Measurements from ENCODE around the gene NCKAP5L. TPM values are rescaled to one million over a fixed set of nuclear protein-coding genes. Genes with fewer than 3 reads are reported as not detected.
A peak's percentile ranks its signal among the peaks of the same experiment; 100 is the strongest.

NCKAP5L gene
- total and polyA plus RNA-seq, 2 experiments from 2014 or later: 10.2 to 37.0 TPM

DNA sequence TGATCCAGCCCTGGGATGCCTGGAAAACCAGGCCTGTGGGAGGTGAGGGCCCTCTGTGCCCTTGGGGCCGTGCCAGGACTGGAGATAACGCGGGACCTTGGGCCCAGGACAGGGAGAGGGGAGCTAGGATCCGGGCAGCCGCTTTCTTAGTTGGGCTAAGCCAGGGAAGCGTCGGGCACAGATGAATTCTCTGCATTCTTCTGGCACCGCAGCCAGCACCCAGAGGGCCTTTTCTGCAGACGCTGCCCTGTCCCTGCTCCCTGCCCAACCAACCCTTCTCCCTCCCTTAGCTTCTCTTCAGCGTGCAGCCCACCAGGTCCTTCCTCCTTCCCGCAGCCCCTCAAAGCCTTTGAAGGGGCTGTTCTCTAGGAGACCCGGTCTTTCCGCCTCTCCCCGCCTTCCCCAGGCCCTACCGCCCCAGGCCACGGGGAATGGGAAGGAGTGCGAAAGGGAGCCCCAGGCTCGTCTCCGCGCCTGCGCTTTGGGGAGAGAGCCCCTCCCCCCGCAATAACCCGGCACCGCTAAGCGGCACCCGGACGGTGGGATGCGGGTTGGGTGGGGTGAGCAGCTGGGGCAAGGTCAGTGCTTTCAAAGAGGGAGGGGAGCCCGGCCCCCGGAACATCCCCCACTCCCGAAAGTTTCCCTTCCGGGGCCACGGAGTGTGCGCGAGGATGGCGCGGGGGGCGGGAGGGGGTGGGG lies 663 bp downstream of the NCKAP5L start:
- peaks cover 42% of the 10 kb centered on the region for H3K4me1 Mint-ChIP-seq
- Histone ChIP-seq H2AFZ (peak overlapping the region; percentile 66; the same call in 1 of the 2 replicates), H4K20me1 (replicated peaks; ENCODE audit: insufficient read depth) (peaks cover 12% of the 10 kb centered on the region)

More for the DNA sequence above, 663 bp downstream of the NCKAP5L start:
- Histone ChIP-seq H3K79me2 (replicated peaks; ENCODE audit: insufficient read depth) (peaks cover 50% of the 10 kb centered on the region), H3K27ac (ENCODE audit: low read depth) (peak overlapping the region; percentile 92), H3F3A (replicated peaks; ENCODE audit: low read depth) (0 out of 2 replicates have a peak, but pooled peaks cover 6% of the 10 kb centered on the region), H3K27me3 (ENCODE audit: insufficient read depth) (no peaks in the 10 kb centered on the region), H3K4me2 (peak overlapping the region; percentile 100), H3K36me3 (ENCODE audit: insufficient read depth) (no peaks in the 10 kb centered on the region), H3K4me1 (ENCODE audit: insufficient read depth) (peaks cover 27% of the 10 kb centered on the region), H3K9me2 (ENCODE audit: insufficient read depth) (no peaks in the 10 kb centered on the region), H3K4me3 (peak overlapping the region; percentile 75)
- peak overlapping the region; percentile 99 for H3K4me3 Mint-ChIP-seq
- peak; percentile 90 for DNase-seq (ENCODE audit: low spot score)
- peaks cover 4% of the 10 kb centered on the region for H3K36me3 Mint-ChIP-seq (ENCODE audit: low read depth)
- H3K9me3 Mint-ChIP-seq: no peaks in the 10 kb centered on the region
- peak; percentile 62 for ATAC-seq
- peaks cover 16% of the 10 kb centered on the region for H3K27me3 Mint-ChIP-seq (ENCODE audit: insufficient read depth, low read depth, poor library complexity)
- TF ChIP-seq, protein P1, sequence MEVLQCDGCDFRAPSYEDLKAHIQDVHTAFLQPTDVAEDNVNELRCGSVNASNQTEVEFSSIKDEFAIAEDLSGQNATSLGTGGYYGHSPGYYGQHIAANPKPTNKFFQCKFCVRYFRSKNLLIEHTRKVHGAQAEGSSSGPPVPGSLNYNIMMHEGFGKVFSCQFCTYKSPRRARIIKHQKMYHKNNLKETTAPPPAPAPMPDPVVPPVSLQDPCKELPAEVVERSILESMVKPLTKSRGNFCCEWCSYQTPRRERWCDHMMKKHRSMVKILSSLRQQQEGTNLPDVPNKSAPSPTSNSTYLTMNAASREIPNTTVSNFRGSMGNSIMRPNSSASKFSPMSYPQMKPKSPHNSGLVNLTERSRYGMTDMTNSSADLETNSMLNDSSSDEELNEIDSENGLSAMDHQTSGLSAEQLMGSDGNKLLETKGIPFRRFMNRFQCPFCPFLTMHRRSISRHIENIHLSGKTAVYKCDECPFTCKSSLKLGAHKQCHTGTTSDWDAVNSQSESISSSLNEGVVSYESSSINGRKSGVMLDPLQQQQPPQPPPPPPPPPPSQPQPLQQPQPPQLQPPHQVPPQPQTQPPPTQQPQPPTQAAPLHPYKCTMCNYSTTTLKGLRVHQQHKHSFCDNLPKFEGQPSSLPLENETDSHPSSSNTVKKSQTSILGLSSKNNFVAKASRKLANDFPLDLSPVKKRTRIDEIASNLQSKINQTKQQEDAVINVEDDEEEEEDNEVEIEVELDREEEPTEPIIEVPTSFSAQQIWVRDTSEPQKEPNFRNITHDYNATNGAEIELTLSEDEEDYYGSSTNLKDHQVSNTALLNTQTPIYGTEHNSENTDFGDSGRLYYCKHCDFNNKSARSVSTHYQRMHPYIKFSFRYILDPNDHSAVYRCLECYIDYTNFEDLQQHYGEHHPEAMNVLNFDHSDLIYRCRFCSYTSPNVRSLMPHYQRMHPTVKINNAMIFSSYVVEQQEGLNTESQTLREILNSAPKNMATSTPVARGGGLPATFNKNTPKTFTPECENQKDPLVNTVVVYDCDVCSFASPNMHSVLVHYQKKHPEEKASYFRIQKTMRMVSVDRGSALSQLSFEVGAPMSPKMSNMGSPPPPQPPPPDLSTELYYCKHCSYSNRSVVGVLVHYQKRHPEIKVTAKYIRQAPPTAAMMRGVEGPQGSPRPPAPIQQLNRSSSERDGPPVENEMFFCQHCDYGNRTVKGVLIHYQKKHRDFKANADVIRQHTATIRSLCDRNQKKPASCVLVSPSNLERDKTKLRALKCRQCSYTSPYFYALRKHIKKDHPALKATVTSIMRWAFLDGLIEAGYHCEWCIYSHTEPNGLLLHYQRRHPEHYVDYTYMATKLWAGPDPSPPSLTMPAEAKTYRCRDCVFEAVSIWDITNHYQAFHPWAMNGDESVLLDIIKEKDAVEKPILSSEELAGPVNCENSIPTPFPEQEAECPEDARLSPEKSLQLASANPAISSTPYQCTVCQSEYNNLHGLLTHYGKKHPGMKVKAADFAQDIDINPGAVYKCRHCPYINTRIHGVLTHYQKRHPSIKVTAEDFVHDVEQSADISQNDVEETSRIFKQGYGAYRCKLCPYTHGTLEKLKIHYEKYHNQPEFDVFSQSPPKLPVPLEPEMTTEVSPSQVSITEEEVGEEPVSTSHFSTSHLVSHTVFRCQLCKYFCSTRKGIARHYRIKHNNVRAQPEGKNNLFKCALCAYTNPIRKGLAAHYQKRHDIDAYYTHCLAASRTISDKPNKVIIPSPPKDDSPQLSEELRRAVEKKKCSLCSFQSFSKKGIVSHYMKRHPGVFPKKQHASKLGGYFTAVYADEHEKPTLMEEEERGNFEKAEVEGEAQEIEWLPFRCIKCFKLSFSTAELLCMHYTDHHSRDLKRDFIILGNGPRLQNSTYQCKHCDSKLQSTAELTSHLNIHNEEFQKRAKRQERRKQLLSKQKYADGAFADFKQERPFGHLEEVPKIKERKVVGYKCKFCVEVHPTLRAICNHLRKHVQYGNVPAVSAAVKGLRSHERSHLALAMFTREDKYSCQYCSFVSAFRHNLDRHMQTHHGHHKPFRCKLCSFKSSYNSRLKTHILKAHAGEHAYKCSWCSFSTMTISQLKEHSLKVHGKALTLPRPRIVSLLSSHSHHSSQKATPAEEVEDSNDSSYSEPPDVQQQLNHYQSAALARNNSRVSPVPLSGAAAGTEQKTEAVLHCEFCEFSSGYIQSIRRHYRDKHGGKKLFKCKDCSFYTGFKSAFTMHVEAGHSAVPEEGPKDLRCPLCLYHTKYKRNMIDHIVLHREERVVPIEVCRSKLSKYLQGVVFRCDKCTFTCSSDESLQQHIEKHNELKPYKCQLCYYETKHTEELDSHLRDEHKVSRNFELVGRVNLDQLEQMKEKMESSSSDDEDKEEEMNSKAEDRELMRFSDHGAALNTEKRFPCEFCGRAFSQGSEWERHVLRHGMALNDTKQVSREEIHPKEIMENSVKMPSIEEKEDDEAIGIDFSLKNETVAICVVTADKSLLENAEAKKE (CRISPR knock-in tag; IDR thresholded peaks at IDR 0.05): no peak
- TF ChIP-seq, protein P2, sequence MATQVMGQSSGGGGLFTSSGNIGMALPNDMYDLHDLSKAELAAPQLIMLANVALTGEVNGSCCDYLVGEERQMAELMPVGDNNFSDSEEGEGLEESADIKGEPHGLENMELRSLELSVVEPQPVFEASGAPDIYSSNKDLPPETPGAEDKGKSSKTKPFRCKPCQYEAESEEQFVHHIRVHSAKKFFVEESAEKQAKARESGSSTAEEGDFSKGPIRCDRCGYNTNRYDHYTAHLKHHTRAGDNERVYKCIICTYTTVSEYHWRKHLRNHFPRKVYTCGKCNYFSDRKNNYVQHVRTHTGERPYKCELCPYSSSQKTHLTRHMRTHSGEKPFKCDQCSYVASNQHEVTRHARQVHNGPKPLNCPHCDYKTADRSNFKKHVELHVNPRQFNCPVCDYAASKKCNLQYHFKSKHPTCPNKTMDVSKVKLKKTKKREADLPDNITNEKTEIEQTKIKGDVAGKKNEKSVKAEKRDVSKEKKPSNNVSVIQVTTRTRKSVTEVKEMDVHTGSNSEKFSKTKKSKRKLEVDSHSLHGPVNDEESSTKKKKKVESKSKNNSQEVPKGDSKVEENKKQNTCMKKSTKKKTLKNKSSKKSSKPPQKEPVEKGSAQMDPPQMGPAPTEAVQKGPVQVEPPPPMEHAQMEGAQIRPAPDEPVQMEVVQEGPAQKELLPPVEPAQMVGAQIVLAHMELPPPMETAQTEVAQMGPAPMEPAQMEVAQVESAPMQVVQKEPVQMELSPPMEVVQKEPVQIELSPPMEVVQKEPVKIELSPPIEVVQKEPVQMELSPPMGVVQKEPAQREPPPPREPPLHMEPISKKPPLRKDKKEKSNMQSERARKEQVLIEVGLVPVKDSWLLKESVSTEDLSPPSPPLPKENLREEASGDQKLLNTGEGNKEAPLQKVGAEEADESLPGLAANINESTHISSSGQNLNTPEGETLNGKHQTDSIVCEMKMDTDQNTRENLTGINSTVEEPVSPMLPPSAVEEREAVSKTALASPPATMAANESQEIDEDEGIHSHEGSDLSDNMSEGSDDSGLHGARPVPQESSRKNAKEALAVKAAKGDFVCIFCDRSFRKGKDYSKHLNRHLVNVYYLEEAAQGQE (IDR thresholded peaks at IDR 0.05; ENCODE audit: unreplicated experiment): no peak
- TF ChIP-seq NANOG (IDR thresholded peaks at IDR 0.05; ENCODE audit: borderline replicate concordance) (no peak), STAT1 (IDR thresholded peaks at IDR 0.05; ENCODE audit: unreplicated experiment) (no peak), EZH2 (IDR thresholded peaks at IDR 0.05; ENCODE audit: low read depth, unreplicated experiment) (no peak), POLR2AphosphoS5 (IDR thresholded peaks at IDR 0.05; ENCODE audit: low read depth) (no peak), ZNF114 (CRISPR knock-in tag; IDR thresholded peaks at IDR 0.05) (no peak), EZH2phosphoT487 (IDR thresholded peaks at IDR 0.05; ENCODE audit: unreplicated experiment) (no peak), CREB1 (CRISPR knock-in tag; IDR thresholded peaks at IDR 0.05; ENCODE audit: low read depth) (no peak), JUNB (IDR thresholded peaks at IDR 0.05; ENCODE audit: unreplicated experiment) (no peak), ZNF331 (CRISPR knock-in tag; IDR thresholded peaks at IDR 0.05; ENCODE audit: low read depth) (no peak)
- TF ChIP-seq, protein P3, sequence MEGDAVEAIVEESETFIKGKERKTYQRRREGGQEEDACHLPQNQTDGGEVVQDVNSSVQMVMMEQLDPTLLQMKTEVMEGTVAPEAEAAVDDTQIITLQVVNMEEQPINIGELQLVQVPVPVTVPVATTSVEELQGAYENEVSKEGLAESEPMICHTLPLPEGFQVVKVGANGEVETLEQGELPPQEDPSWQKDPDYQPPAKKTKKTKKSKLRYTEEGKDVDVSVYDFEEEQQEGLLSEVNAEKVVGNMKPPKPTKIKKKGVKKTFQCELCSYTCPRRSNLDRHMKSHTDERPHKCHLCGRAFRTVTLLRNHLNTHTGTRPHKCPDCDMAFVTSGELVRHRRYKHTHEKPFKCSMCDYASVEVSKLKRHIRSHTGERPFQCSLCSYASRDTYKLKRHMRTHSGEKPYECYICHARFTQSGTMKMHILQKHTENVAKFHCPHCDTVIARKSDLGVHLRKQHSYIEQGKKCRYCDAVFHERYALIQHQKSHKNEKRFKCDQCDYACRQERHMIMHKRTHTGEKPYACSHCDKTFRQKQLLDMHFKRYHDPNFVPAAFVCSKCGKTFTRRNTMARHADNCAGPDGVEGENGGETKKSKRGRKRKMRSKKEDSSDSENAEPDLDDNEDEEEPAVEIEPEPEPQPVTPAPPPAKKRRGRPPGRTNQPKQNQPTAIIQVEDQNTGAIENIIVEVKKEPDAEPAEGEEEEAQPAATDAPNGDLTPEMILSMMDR (conservative IDR thresholded peaks at IDR 0.05; ENCODE audit: low read depth in 2 of 2): no peak
- TF ChIP-seq, protein P4, sequence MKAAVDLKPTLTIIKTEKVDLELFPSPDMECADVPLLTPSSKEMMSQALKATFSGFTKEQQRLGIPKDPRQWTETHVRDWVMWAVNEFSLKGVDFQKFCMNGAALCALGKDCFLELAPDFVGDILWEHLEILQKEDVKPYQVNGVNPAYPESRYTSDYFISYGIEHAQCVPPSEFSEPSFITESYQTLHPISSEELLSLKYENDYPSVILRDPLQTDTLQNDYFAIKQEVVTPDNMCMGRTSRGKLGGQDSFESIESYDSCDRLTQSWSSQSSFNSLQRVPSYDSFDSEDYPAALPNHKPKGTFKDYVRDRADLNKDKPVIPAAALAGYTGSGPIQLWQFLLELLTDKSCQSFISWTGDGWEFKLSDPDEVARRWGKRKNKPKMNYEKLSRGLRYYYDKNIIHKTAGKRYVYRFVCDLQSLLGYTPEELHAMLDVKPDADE (IDR thresholded peaks at IDR 0.05): no peak
- H3K27ac Mint-ChIP-seq: peak overlapping the region; percentile 89; the same call in 1 of the 2 replicates

Measured in GM23338 (cell line).